AG20443 (cell line): Measurements from ENCODE around the gene HS6ST2.
"Not testable (repeated sequence)": the region's sequence is repeated elsewhere in the genome, so short reads cannot be mapped to it uniquely, and the experiment has no call there.

Experiments
- DNase-seq: peaks from one replicate; pipeline ENCODE4 v3.0.0; 2012; ENCODE audit warnings: low spot score, mixed read lengths

HS6ST2 gene

GRCh38 chrX:132940727-132941327 lies 17.6 kb downstream of the HS6ST2 start:
- no peak for DNase-seq

GRCh38 chrX:132933170-132933569 lies 25.3 kb downstream of the HS6ST2 start:
- DNase-seq: no peak

GRCh38 chrX:132924426-132924825 lies 34.0 kb downstream of the HS6ST2 start:
- DNase-seq: no peak

GRCh38 chrX:132918523-132918922 lies 39.9 kb downstream of the HS6ST2 start:
- no peak for DNase-seq

GRCh38 chrX:132916349-132916748 lies 42.1 kb downstream of the HS6ST2 start:
- no peak for DNase-seq

GRCh38 chrX:132909643-132910042 lies 48.8 kb downstream of the HS6ST2 start:
- DNase-seq: no peak

- no peak for DNase-seq
Observed at GRCh38 chrX:132908891-132909290, 49.5 kb downstream of the HS6ST2 start.

GRCh38 chrX:132900633-132901293 lies 57.7 kb downstream of the HS6ST2 start:
- no peak for DNase-seq

GRCh38 chrX:132887569-132887968 lies 70.9 kb downstream of the HS6ST2 start:
- DNase-seq: no peak

GRCh38 chrX:132883358-132883915 lies 75.0 kb downstream of the HS6ST2 start:
- DNase-seq: no peak

GRCh38 chrX:132880753-132881152 lies 77.7 kb downstream of the HS6ST2 start:
- DNase-seq: not testable (repeated sequence)

GRCh38 chrX:132877954-132878536 lies 80.4 kb downstream of the HS6ST2 start:
- no peak for DNase-seq

- DNase-seq: no peak
Observed at GRCh38 chrX:132876523-132877338, 81.7 kb downstream of the HS6ST2 start.

- no peak for DNase-seq
Observed at GRCh38 chrX:132875650-132876522, 82.5 kb downstream of the HS6ST2 start.

- no peak for DNase-seq
Observed at GRCh38 chrX:132862562-132862961, 95.9 kb downstream of the HS6ST2 start.

GRCh38 chrX:132861076-132861475 lies 97.4 kb downstream of the HS6ST2 start:
- no peak for DNase-seq

- no peak for DNase-seq
Observed at GRCh38 chrX:132860200-132860599, 98.2 kb downstream of the HS6ST2 start.

GRCh38 chrX:132858018-132858417 lies 100.4 kb downstream of the HS6ST2 start:
- DNase-seq: no peak

- no peak for DNase-seq
Observed at GRCh38 chrX:132855780-132856341, 102.6 kb downstream of the HS6ST2 start.

GRCh38 chrX:132853040-132853439 lies 105.4 kb downstream of the HS6ST2 start:
- DNase-seq: no peak
